ENCODE data around the gene FKBP2. TPM values are rescaled to one million over a fixed set of nuclear protein-coding genes. Genes with fewer than 3 reads are reported as not detected.

Gene FKBP2
- total and polyA plus RNA-seq, 2 of the 13 experiments (the other 11 are each of a cell fraction or from before 2014, with no cell fraction given) = 30.1 to 53.3 TPM

DNA sequence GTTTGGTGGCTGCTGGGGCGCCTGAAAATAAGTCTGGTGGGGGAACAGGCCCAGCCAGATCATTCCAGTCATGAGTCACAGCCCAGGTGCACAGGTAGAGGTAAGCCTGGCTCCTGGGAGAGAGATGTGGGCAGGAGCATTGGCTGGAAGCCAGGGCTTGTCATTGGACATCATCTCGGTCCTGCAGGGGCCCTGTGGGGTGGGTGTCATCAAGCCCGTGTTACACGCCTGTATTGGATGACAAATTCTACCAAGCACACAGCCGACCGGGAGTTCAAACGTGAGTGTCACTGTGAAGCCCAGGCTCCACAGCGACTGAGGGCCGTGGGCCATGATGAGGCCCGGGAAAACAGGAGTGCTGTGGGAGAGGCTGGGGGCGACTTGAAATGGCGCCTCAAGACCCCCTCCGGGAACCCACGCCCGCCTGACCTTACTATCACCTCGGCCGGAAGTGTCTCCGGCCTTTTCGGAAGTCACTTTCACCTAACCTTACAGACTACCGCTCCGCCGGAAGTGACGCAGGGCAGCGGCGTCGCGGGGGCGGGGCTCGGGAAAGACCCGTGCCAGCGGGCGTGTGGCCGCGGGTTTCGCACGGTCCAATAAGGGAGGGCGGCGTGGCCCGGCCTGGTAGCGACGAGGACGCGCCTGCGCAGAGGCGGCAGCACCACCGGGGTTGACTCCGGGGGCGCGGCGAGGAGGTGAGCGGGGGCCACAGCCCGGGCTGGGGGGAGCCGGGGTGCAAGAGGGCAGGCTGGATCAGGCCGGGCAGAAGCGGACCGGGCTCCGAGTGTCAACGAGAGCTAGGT is at the start of gene FKBP2 (continued):
- TF ChIP-seq, protein P1, sequence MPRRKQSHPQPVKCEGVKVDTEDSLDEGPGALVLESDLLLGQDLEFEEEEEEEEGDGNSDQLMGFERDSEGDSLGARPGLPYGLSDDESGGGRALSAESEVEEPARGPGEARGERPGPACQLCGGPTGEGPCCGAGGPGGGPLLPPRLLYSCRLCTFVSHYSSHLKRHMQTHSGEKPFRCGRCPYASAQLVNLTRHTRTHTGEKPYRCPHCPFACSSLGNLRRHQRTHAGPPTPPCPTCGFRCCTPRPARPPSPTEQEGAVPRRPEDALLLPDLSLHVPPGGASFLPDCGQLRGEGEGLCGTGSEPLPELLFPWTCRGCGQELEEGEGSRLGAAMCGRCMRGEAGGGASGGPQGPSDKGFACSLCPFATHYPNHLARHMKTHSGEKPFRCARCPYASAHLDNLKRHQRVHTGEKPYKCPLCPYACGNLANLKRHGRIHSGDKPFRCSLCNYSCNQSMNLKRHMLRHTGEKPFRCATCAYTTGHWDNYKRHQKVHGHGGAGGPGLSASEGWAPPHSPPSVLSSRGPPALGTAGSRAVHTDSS (CRISPR knock-in tag; conservative IDR thresholded peaks at IDR 0.05) = no peak
- TF ChIP-seq ZBTB20 (CRISPR knock-in tag; IDR thresholded peaks at IDR 0.05; ENCODE audit: borderline replicate concordance, low read depth) = no peak
- no peak for TF ChIP-seq ZNF235 (CRISPR knock-in tag; IDR thresholded peaks at IDR 0.05; ENCODE audit: borderline replicate concordance)
- TF ChIP-seq HNF4G (IDR thresholded peaks at IDR 0.05; ENCODE audit: borderline replicate concordance, low read depth, low read length) = no peak
- TF ChIP-seq HNF4G (CRISPR knock-in tag; IDR thresholded peaks at IDR 0.05; ENCODE audit: borderline replicate concordance, low read depth) = no peak; the same call in 1 of the 2 replicates
- TF ChIP-seq ZNF432 (CRISPR knock-in tag; IDR thresholded peaks at IDR 0.05; ENCODE audit: borderline replicate concordance) = no peak
- TF ChIP-seq ZNF234 (CRISPR knock-in tag; conservative IDR thresholded peaks at IDR 0.05) = no peak; the same call in 1 of the 2 replicates
- TF ChIP-seq SALL1 (CRISPR knock-in tag; IDR thresholded peaks at IDR 0.05) = peak; percentile 58
- TF ChIP-seq SOX13 (IDR thresholded peaks at IDR 0.05) = no peak
- TF ChIP-seq SOX13 (CRISPR knock-in tag; conservative IDR thresholded peaks at IDR 0.05 in 1 of 2, IDR thresholded peaks at IDR 0.05 in 1 of 2) = no peak
- peak; percentile 86 for TF ChIP-seq SP4 (CRISPR knock-in tag; IDR thresholded peaks at IDR 0.05)
- TF ChIP-seq TCF12 (IDR thresholded peaks at IDR 0.05) = no peak
- no peak for TF ChIP-seq TCF12 (CRISPR knock-in tag; IDR thresholded peaks at IDR 0.05)
- peak; percentile 60; the same call in 1 of the 2 replicates for TF ChIP-seq HDAC2 (CRISPR knock-in tag; IDR thresholded peaks at IDR 0.05)
- TF ChIP-seq CBX5 (CRISPR knock-in tag; IDR thresholded peaks at IDR 0.05; ENCODE audit: borderline replicate concordance) = no peak
- TF ChIP-seq, protein P2, sequence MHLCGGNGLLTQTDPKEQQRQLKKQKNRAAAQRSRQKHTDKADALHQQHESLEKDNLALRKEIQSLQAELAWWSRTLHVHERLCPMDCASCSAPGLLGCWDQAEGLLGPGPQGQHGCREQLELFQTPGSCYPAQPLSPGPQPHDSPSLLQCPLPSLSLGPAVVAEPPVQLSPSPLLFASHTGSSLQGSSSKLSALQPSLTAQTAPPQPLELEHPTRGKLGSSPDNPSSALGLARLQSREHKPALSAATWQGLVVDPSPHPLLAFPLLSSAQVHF (CRISPR knock-in tag; IDR thresholded peaks at IDR 0.05) = no peak
- peak; percentile 71 for TF ChIP-seq YY1 (IDR thresholded peaks at IDR 0.05; ENCODE audit: insufficient read depth, insufficient replicate concordance, low read depth, low read length)
- TF ChIP-seq, protein P3, sequence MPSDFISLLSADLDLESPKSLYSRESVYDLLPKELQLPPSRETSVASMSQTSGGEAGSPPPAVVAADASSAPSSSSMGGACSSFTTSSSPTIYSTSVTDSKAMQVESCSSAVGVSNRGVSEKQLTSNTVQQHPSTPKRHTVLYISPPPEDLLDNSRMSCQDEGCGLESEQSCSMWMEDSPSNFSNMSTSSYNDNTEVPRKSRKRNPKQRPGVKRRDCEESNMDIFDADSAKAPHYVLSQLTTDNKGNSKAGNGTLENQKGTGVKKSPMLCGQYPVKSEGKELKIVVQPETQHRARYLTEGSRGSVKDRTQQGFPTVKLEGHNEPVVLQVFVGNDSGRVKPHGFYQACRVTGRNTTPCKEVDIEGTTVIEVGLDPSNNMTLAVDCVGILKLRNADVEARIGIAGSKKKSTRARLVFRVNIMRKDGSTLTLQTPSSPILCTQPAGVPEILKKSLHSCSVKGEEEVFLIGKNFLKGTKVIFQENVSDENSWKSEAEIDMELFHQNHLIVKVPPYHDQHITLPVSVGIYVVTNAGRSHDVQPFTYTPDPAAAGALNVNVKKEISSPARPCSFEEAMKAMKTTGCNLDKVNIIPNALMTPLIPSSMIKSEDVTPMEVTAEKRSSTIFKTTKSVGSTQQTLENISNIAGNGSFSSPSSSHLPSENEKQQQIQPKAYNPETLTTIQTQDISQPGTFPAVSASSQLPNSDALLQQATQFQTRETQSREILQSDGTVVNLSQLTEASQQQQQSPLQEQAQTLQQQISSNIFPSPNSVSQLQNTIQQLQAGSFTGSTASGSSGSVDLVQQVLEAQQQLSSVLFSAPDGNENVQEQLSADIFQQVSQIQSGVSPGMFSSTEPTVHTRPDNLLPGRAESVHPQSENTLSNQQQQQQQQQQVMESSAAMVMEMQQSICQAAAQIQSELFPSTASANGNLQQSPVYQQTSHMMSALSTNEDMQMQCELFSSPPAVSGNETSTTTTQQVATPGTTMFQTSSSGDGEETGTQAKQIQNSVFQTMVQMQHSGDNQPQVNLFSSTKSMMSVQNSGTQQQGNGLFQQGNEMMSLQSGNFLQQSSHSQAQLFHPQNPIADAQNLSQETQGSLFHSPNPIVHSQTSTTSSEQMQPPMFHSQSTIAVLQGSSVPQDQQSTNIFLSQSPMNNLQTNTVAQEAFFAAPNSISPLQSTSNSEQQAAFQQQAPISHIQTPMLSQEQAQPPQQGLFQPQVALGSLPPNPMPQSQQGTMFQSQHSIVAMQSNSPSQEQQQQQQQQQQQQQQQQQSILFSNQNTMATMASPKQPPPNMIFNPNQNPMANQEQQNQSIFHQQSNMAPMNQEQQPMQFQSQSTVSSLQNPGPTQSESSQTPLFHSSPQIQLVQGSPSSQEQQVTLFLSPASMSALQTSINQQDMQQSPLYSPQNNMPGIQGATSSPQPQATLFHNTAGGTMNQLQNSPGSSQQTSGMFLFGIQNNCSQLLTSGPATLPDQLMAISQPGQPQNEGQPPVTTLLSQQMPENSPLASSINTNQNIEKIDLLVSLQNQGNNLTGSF (CRISPR knock-in tag; IDR thresholded peaks at IDR 0.05) = no peak
- TF ChIP-seq ZNF383 (CRISPR knock-in tag; IDR thresholded peaks at IDR 0.05; ENCODE audit: borderline replicate concordance) = no peak
- TF ChIP-seq ATF7-NPFF (CRISPR knock-in tag; IDR thresholded peaks at IDR 0.05; ENCODE audit: low read depth) = peak; percentile 48; the same call in 1 of the 2 replicates
- no peak for TF ChIP-seq ZNF354B (CRISPR knock-in tag; IDR thresholded peaks at IDR 0.05)
- TF ChIP-seq SPEN (CRISPR knock-in tag; IDR thresholded peaks at IDR 0.05; ENCODE audit: low read depth) = peak; percentile 74; the same call in 1 of the 2 replicates
- TF ChIP-seq ZNF460 (CRISPR knock-in tag; IDR thresholded peaks at IDR 0.05; ENCODE audit: borderline replicate concordance) = no peak; the same call in 1 of the 2 replicates

Data from HepG2 (cell line).